ENCODE results near the gene CUTA.

The CUTA gene

DNA sequence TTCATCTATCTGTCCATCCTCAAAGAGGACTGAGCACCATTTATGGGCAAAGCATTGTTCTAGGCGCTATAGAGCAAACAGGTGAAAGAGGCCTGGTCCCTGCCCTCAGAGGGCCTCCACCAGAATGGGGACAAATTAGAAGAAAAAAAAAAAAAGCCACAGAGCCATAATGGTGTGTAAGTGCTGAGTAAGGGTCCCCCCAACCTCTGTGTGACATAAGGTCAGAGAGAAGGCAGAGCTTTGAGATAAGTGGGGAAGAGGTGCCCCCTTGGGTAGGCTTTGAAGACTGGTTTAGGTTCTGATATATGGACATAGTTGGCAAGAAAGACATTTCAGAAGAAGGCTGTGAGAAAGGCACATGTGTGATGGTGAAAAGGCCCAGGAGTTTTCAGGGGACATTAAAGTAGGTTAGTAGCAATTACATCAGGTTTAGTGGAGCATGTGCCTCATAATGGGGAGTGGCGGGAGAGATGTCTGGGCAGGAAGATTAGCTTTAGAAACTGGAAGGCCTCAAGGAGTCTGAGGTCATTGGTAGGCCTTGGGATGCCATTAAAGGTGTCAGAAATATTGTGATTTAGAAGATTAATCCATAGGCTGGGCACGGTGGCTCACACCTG, 21.2 kb upstream of the CUTA start:
- DNase-seq: no peak

DNA sequence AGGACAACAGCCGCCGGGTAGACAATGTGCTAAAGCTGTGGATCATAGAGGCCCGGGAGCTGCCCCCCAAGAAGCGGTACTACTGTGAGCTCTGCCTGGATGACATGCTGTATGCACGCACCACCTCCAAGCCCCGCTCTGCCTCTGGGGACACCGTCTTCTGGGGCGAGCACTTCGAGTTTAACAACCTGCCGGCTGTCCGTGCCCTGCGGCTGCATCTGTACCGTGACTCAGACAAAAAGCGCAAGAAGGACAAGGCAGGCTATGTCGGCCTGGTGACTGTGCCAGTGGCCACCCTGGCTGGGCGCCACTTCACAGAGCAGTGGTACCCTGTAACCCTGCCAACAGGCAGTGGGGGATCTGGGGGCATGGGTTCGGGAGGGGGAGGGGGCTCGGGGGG, 19.8 kb upstream of the CUTA start:
- no peak for DNase-seq

DNA sequence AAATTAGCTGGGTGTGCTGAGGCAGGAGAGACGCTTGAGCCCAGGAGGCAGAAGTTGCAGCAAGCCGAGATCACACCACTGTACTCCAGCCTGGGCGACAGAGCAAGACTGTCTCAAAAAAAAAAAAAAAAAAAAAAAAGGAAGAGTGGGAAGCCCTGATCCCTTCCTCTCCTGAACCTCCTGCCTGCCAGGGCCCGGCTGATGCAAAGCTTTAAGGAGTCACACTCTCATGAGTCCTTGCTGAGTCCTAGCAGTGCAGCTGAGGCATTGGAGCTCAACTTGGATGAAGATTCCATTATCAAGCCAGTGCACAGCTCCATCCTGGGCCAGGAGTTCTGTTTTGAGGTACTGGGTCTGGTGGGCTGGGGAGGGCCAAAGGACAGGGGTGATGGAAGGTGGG, 17.1 kb upstream of the CUTA start:
- no peak for DNase-seq

DNA sequence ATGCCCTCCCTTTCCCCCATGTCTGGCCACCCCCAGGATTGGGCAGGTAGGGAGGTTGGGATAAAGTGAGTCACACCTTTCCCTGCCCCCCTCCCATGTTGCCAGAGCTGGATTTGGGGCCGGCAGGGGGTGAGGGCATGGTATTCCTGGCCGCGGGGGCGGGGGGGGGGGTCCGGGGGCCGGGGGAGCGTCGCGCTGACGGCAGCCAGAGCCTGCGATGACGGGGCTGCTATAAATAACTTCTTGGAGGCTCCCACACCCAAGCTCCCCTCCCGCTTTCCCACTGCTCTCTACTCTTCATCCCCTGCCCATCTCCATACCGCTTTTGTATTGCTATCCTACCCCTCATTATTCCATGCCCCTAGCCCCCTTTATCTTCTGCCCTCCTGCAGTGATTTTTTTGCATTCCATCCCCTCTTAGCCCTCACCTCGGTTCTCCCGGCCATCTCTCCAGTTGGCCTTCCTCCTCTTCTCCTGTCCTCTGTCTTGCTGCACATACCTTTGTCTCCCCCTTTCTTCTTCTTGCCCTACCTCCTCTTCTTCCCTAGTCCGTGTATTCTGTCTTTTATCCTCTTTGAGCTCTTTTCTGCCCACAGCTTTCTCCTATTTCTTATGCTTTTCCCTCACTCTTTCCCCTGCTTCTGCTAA, 15.8 kb upstream of the CUTA start:
- no peak for DNase-seq

DNA sequence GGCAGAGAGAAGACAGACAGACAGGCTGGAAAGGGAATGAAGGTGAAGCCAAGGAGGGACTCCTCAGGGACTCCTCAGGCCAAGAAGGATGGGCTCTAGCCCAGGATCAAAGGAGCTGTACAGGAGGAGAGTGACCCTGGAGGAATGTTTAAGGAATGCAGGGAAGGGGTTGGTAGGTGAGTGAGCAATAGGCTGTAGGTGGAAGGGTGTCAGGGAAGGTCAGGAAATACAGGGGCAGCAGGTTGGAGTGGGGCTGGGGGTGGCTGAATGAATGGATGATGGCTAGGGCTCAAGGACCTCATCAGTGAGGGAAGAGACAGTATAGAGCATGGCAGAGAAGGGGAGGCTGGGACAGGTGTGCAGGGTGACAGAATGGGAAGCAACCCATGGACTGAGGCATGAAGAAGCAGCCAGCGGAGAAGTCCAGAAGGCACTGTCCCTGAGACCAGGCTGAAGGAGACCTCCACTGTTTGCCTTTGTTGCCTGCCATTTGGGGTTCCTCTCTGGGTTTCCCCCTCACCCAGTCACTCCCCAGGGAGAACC, 15.2 kb upstream of the CUTA start:
- DNase-seq: no peak

DNA sequence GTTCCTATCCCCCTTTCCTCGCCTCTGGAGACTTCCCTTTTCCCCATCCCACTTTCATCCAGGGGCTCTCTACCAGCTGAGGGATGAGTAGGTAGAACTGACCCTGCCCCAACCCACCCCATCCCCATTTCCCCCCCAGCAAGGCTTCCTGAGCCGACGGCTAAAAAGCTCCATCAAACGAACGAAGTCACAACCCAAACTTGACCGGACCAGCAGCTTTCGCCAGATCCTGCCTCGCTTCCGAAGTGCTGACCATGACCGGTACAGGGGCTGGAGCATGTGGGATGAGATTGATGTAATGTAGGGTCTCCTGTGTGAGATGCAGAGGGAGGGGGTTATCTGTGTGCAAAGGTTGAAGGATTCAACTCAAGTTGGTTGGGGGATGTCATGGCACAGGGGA, 14.6 kb upstream of the CUTA start:
- no peak for DNase-seq

DNA sequence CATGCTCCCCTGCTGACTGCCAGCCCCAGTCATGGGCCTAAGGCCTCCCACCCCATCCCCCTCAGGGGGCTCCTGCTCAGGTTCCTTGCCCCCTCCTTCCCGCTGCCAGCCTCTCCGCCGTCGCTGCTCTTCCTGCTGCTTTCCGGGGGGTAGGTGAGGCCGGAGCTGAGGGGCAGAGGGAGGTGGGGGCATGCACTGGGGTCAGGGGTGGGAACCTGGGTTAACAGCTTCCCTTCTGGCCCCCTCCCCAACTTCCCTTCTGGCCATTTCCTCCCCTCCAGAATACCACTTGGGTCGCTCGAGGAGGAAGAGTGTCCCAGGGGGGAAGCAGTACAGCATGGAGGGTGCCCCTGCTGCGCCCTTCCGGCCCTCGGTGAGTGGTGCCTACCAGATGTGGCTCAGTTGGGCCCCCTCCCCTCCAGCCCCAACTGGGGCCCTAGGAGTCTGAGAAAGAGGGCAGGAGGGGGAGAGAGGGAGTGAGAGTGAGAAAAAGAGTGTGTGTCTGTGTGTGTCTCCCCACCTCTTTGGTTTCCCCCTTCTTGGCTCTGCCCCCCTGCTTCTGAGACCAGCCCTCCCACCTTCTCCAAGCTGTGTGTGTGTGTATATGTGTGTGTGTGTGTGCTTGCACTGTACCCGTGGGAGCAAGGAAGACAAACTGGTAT, 14.1 kb upstream of the CUTA start:
- peak; percentile 37 for DNase-seq

DNA sequence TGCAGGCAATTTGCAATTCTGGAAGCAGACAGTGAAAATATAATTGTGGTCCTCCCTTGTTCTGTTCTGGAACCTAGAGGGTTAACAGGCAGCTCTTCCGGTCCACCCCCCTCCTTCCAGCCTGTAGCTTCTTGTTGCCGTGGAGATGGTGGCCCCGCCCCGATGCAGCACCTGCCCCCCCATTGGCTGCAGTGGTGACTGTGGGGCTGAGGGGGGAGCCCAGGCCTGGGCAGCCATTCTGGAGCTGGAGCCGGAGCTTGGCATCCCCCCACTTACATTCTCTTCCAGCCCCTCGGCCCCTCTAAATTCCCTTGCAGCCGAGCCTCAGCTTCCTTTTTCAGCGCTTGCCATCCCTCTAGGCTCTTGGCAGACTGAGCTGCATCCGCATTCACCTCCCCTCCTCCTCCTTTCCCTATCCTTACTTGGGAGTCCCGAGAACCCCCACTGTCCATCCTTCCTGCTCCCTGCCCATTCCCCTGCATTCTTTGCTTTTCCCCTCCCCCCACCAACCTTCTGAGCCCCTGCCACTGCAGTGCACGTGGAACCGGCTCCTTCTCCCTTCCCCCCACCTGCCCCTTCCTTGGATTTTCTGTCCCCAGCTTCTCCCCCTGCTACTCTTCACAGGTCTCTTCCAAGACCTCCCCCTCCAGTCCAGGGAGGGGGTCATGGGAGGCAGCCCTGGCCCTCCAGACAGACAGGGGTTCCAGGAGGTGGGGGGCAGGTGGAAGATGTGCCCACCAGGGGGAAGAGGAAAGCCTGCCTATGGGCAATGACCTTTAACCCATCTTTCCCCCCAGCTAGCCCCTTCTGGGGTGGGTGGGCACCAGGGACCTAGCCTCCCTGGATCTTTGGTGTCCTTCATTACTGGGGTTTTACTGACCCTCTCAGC, 13.3 kb upstream of the CUTA start:
- peak; percentile 90 for DNase-seq

DNA sequence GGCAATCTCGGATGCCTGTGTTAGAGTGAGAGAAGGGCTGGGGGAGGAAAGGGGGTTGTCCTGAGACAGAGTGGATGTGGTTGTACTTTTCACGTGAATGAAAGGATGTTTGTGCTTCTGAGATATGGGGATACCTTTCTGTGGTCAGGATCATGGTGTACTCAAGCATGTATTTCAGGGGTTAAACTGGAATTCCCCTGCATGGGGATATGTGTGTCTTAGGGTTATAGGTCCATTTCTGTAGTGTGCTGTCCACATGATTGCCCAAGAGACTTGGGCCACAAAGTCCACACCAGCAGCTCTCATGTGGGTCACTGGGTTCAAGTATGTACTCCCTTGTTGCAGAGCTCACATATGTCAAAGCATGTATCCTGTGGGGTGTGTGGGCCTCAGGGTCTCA, 12.4 kb upstream of the CUTA start:
- no peak for DNase-seq

DNA sequence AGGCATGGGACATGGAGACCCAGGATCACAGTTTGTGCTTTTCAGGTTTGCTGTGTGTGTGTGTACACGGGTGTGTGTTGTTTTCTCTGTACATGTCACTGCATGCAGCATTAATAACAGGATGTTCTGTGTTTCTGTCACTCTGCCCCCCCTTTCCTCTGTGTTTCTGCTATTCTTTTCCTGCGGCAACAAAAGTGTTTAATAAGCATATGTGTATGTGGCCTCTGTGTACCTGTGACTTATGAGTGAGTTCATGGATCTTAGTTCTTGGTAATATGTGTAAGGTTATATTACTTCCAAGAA, 11.8 kb upstream of the CUTA start:
- DNase-seq: peak; percentile 46

DNA sequence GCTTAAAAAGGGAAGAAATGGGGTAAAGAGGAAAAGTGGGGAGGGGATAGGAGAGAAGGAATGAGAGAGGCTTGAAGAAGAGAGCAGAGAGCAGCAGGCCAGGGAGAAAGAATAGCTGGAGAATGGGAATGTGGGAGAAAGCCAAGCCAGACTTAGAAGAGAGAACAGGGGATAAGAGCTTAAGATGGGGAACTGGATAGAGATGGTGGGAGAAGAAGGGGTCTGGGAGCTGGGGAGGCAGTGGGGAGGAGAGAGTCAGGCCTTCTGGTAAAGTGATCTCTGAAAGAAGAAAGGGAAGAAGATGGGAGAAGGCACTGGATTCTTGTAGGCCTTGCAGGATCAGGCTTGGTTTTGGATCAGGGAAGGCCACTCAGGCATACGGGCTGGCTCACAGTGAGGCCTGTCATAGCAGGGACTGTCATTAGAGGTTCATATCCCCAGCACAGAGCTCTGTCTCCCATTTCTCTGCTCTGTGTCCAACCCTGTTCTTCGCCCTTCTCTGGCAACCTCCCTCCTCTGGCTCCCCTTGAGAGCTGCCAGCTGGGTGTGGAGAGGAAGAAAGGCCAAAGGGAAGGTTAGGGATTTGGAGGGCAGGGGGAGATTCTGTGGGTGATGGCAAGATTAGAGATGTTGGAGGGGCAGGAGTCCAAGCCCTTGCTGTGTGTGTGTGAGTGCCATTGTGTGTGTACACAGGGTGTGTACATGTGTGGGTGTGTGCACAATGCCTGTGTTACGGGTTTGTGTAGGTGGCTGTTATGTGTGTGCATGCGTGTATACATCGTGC, 11.3 kb upstream of the CUTA start:
- DNase-seq: no peak

DNA sequence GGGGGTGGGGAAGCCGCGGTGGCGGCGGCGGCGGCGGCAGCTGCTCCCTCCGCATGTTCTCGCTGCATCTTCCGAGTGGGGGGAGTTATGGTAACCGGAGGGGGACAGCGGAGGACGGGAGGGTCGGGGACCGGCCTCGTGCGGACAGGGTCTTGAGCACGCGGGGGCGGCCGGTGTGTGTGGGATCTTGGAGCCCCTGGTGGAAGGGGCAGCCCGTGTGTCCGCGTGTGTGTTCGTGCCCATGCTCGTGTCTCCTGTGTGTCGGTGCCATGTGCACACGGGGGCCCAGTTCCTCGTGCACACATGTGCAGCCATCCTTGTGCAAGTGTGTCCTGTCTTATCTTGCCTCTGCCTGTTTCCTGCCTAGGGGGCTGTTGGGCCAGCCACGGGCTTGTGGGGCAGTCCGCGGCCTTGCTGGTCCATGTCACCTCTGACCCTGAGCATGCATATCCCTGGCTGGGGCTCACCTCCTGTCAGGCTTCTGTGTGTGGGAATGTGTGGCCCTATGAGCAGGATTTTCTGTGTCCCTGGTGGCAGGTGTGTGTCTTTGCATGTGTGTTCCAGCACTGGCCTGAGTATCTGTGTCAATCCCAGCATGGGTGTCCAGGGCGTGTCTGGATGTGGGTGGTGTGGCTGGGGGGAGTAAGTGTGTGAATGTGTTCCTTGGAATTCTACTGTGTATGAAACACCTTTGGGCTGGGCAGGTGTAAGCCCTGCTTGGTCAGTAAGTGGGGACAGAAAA, 10.5 kb upstream of the CUTA start:
- DNase-seq: peak; percentile 40

DNA sequence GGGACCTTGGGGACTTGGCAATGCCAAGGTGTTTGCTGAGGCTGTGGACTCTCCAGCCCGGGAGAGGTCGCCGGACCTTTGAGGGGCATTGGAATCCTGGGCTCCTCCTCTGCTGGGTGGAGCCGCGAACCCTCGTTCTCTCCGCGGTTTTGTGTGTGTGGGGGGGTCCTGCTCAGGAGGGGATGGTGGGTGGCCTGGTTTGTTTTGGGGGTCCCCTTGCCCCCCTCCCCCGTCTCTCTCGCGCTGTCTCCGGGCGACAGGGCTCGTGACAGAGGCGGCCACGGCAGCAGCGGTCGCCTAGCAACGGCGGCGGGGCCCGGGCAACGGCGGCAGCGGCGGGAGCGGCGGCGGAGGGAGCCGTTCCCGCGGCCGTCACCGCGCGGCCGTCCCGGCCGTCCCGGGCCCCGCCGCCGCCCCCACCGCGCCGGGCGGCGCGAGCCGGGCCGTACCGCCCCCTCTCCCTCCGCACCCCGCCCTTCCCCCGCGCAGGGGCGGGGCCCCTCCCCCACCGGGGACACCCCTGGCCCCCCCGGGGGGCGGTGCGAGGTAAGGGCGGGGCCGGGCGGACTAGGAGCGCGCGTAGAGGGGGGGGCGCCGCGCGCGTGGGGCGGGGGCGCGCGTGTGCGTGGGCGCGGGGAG, 9.8 kb upstream of the CUTA start:
- peak; percentile 78 for DNase-seq

DNA sequence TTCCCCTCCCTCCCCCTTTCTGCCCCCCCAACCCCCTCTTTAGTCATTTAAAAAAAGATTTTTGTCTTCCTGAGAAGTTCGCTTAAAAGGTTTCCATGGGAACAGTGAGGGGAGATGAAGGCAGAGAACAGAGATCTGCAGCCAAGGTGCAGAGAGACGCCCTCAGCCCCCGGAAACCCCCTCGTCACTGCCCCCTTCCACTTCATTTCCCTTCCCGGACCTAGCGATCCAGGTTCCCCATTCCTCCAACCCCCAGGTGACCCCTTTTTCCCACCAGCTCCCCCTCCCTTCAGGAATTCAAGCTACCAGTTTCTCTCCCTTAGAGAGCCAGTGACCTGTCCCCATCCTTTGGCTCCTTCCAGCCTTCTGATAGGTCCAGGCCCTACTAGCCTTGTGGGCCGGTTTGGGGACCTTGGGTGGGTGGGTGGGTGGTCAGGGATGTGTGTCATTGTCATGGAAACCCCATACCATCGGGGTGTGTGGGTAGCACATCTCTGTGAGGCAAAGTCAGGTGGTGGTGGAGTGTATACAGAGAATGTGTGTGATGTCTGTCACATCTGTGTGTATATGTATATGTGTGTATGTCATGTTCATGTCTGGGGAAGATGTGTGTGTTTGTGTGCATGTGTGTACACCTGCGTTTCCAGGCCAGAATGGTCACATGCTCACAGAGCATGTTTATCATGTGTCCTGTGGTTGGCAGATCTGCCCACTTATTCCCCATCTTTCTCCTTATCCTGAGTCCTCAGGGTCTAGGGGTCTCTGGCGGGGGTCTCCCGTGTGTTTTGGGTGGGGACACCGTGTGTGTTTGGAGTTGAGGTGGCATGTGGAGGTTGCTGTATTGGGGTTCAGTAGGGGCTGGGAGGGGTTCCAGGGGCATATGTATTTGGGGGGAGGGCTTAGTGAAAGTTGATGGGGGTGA, 8.9 kb upstream of the CUTA start:
- peak; percentile 31 for DNase-seq

DNA sequence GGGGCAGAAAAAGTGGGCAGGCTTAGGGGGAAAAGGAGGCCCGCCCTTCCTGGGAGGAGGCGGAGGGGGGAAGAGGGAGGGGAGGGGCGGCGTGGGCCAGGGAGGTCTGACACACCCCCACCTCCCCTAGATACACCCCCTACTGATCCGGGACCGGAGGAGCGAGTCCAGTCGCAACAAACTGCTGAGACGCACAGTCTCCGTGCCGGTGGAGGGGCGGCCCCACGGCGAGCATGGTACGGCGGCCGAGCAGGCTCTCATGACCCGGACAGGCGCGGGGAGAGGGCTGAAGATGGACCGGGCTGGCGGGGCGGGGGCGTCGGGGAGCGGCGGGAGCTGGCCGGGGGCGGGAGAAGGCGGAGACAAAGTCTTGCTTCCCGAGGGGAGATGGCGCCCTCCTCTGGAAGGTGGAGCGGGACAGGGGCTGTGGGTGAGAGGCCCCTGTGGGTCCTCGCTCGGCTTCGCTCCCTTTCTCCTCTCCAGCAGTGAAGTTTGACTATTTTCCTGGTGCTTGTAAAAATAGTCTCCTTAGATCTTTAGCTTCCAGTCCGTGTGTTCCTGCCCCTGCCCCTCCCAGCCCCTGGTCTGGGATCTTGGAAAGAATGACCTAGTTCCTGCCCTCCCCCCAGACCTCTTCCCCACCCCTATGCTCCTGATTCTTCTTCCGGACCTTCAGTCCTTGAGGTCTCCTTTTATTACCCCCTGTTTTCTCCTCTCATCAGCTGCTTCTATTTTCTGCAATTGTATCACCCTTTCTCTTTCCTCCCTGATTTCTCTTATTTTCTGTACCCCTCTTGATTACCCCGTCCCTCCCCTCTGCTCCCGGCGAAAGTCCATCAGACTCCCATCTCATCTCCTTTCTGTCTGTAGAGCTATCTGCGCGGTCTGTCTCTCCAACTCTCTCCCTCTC, 8.0 kb upstream of the CUTA start:
- peak; percentile 91 for DNase-seq

DNA sequence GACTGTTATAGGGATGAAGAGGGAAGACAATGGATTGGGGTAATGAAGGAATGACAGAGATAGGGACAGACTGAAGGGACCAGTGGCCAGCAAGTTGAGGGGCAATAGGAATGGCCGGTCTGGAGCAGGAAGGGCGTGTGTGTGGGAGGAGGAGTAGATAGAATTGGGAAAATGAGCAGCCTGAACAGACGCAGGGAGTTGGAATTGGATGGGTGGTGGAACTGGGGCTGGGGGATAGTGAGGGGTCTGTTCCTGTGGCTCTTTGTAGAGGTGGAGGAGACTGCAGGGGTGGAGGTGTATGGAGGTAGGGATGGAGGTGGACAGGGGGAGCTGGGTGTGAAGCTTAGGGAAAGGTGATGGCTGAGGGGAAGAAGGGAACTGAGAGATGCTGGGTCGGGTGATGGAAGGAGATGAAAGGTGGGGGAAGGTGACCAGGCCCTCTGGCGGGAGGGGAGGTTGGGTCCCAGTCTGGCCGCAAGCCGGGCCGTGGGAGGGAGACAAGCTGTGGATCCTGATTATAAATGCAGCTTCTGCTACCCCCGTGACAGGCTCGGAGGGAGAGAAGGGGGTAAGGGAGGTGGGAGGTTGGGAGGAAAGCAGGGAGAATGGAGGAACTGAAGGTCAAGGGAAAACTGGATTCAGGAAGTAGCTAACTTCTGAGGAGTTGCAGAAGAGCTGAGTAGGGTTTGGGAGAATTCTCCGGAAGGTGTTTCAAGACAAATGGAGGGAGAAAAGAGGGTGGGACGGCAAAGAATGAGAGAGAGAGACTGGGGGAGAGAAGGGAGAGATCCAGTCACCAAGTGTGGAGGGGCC, 7.2 kb upstream of the CUTA start:
- no peak for DNase-seq

DNA sequence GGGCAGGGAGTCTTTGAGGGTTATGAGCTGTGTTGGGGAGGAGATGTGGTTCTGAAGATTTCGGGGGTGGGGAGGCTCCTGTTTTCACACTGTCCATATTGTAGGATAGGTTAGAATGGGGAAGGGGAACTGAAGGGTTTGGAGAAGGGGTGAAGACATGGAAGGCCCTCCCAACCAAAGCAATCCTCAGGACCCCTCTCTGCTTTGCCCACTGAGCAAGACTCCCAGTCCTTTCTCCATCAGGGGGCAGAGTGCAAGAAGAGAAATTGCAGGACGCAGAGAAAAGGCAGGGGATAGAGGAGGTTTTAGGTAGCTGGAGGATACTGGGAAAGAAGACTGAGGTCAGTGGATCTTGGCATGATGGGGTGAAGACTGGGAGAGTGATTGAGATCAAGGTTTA, 5.9 kb upstream of the CUTA start:
- no peak for DNase-seq

DNA sequence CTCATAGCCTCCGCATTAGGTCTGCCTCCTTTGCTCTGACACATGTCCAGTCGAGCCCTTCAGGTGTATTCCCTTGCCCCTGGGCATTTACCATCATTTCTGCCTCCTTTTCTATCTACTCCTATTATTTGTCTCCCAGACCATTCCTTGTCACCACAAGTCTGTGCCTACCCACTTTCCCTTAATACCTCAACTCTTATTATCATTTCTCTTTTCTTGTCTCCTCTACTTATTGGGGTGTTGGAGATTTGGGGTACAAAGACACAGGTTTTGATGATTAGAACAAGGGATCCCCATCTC, 3.4 kb upstream of the CUTA start:
- DNase-seq: no peak
